HUDEP-2 (cell line): ENCODE measurements around the gene SGPL1.

ENCODE experiments used
- DNase-seq, 76 experiments: peaks; one replicate each; lab custom pipeline; 2025; ENCODE audit not compliant: unreplicated experiment in 76 of 76; lab: John Stamatoyannopoulos, UW

The SGPL1 gene

GRCh38 chr10:70780370-70780760 lies 35.4 kb upstream of the SGPL1 start:
- no peak for DNase-seq

DNA sequence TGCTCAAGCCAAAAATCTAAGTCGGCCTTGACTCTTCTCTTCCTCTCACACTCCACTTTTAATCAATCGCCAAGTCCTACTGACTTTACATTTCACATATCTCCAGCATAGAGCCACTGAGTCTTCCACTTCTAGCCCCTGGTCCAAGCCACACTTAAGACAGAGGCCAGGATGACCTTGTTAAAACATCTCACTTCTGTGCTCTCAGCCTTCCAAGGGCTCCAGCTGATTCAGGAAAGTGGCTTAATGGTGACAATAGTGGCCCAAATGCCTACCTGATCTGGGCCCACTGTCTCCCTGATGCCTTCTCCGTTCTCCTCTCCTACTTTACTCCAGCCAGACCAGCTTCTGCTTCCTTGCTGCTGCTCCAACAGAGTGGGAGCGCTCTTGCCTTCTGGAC lies 35.0 kb upstream of the SGPL1 start:
- no peak for DNase-seq

- DNase-seq = no peak
Observed at GRCh38 chr10:70781461-70782051, 34.2 kb upstream of the SGPL1 start.

- DNase-seq = no peak
Observed at GRCh38 chr10:70782086-70782745, 33.5 kb upstream of the SGPL1 start.

- no peak for DNase-seq
Observed at GRCh38 chr10:70782746-70783680, 32.7 kb upstream of the SGPL1 start.

GRCh38 chr10:70784016-70784415 lies 31.7 kb upstream of the SGPL1 start:
- DNase-seq = no peak

DNA sequence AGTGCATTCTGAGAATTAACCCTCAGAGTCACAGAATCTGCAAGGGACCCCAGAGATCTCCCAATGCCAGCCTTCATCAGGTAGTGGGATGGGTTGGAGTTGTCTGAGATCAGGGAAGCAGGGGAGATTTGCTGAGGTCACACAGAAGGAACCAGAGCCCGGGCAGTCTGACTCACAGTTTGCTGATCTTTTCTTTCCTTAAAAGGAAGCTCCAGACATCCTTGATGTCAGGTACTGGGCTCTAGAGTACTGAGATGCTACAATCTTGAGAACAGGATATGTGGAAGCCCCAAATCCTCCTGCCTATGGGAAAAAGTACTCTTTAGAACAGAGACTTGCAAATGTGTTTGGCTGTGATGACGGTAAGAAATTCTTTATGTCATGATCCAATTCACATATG lies 31.3 kb upstream of the SGPL1 start:
- DNase-seq = no peak

GRCh38 chr10:70785190-70785589 lies 30.6 kb upstream of the SGPL1 start, which contains the start of gene TBATA:
TBATA (minus strand) TSS chr10:70785377; CDS start chr10:70783379, 1,998 bp downstream.
- DNase-seq = no peak

- DNase-seq = no peak
Observed at GRCh38 chr10:70786799-70787415, 28.8 kb upstream of the SGPL1 start.

DNA sequence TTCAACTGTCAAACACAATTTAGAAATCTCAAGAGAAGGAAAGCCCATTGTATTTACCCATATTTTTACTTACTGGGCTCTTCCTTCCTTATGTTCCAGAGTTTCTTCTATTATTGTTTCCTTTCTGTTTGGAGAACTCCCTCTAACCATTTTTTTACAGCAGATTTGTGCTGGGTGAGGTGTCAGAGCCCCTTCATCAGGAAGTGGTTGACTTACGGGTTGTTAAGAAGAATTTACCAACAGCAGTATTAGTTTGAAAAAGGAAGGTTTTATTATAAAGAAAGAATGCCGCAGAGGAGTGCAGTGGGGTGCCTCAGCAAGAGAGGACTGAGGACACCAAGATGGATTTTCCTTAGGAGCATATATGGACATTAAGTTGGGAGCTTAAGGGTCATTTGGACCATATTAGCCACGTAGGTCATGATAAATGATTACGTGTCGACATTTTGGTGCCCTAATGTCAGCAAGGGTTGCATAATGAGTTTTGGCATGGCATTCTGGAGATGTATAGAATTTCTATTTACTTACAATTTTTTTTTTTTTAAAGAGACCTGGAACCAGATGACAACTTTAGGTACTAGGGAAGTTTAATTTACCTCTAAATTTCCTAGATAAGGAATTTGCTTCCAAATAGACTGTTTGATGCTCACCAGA lies 24.2 kb upstream of the SGPL1 start:
- no peak for DNase-seq

GRCh38 chr10:70795613-70796012 lies 20.1 kb upstream of the SGPL1 start:
- no peak for DNase-seq

DNA sequence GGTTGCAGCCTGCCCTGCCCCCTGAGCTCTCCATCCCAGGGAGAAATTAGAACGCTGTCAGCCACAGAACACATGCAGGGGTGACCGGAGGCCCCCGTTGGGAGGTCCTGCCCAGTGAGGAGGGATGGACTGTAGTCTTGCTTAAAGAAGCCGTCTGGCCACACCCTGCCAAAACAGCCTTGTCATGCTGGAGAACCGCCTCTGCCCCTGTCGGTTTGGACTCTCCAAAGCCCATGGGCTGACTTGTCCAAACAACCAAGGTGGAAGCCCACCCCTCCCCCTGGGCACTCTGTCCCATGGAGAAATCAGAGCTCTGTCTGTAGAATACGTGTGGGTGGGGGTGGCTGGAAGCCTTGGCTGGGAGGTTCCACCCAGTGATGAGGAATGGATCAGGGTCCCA lies 17.9 kb upstream of the SGPL1 start:
- no peak for DNase-seq

DNA sequence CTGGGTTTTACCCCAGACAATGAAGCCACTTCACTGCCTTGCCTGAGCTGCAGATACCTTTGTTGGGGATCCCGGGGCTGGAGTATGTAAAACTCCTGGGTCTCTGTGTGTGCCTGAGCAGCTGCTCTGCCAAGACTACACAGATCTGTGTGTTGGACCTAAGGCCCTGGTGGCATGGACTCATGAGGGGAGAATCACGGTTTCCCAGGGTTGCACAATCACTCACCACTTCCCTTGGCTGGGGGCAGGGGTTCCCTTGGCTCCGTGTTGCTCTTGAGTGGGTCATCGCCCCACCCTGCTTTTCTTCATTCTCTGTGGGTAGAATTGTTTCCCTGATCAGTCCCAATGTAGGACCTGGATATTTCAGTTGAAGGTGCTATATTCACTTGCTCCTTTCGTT lies 16.6 kb upstream of the SGPL1 start:
- DNase-seq = no peak

DNA sequence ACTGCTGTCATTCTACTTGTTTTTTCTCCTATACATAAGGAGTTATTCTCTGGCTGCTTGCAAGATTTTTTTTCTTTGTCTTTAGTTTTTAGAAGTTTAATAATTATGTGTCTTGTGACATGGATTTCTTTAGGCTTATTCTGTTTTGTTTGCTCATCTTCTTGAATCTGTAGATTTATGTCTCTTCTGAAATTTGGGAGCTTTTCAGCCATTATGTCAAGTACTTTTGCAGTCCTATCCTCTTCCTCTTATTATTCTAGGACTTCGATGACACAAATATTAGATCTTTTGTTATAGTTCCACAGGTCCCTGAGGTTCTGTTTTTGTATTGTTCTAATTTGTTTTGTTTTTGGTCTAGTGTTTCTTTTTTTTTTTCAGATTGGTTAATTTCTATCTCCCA lies 13.9 kb upstream of the SGPL1 start:
- DNase-seq = no peak

GRCh38 chr10:70803775-70804420 lies 11.8 kb upstream of the SGPL1 start:
- DNase-seq = no peak

GRCh38 chr10:70804421-70804808 lies 11.3 kb upstream of the SGPL1 start:
- no peak for DNase-seq

DNA sequence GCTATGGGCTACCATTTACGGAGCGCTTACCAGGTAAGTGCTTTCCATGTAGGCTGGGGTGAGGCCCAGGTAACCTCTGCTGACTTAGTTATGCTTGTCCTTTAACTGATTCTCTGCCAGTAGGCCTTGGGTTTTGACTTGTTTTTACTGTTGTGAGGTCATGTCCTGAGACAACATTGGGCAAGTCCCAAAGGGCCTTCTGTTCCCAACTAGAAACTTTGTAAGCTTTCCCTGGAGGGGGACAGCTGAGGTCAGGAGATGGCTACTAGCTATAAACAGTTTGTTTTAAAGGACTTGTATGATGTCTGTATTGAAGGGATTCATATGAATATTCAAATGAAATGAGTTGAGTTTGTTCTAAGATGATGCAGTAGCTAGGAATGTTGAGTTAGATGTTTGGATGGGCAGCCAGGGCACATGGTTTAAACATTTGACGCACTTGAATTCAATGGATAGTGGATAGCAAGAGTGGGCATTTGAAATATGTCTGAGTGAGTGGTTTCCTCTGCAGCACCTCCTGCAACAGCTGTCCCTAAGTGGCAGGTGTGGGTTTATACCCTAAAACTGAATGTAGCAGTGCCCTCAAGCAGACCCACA lies 10.0 kb upstream of the SGPL1 start:
- DNase-seq = no peak

GRCh38 chr10:70806841-70807240 lies 8.9 kb upstream of the SGPL1 start:
- DNase-seq = no peak

GRCh38 chr10:70807556-70807955 lies 8.2 kb upstream of the SGPL1 start:
- no peak for DNase-seq
